Transverse colon (tissue), 4 donors: Measurements from ENCODE around the gene CCDC134.

Experiments
- POLR2A ChIP-seq: fragments of 450-650 bp; IDR thresholded peaks from one replicate; pipeline ENCODE4 v1.6.1; 2016; ENCODE audit warnings: antibody characterized with exemption, mild to moderate bottlenecking, moderate library complexity
- POLR2AphosphoS5 ChIP-seq, 3 donors: sonication (generic); formaldehyde crosslinking; IDR thresholded peaks; one replicate each; pipeline ENCODE4 v1.6.1; 2016; ENCODE audit warnings: antibody characterized with exemption in 3 of 3
- TF ChIP-seq, protein P1 (sequence below), 5 experiments: fragments of 200-600 bp in 3 of 5; fragments of 450-650 bp in 2 of 5; sonication (generic) in 3 of 5; IDR thresholded peaks; 1 replicate in 2 of 5; 2 replicates in 3 of 5; pipeline ENCODE4 v1.5.1; 2016 to 2017; ENCODE audit warnings: antibody characterized with exemption in 5 of 5, inconsistent platforms in 3 of 5, mild to moderate bottlenecking in 2 of 5, moderate library complexity in 1 of 5

DNA sequence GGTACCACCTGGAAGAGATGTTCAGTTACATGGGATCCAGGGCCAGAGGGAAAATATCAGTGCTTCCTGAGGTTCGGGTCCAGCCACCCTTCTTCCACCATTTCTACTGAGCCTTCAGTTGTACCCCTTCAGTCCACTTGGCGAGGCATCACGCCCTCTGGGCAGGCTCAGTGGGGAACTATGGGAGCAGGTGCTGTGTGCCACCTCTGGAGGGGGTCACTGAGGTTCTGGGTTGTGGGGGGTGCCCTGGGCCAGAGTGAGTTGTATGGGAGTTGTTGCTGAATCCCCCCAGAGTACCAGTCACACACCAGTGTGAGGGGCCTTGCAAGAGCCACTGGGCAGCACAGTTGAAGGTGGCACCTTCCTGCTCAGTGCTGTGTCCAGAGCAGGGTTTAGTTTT is 29.7 kb downstream of the CCDC134 start:
- TF ChIP-seq, protein P1, sequence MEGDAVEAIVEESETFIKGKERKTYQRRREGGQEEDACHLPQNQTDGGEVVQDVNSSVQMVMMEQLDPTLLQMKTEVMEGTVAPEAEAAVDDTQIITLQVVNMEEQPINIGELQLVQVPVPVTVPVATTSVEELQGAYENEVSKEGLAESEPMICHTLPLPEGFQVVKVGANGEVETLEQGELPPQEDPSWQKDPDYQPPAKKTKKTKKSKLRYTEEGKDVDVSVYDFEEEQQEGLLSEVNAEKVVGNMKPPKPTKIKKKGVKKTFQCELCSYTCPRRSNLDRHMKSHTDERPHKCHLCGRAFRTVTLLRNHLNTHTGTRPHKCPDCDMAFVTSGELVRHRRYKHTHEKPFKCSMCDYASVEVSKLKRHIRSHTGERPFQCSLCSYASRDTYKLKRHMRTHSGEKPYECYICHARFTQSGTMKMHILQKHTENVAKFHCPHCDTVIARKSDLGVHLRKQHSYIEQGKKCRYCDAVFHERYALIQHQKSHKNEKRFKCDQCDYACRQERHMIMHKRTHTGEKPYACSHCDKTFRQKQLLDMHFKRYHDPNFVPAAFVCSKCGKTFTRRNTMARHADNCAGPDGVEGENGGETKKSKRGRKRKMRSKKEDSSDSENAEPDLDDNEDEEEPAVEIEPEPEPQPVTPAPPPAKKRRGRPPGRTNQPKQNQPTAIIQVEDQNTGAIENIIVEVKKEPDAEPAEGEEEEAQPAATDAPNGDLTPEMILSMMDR (IDR thresholded peaks at IDR 0.05): no peak
- TF ChIP-seq POLR2A (no peak), POLR2AphosphoS5 (IDR thresholded peaks at IDR 0.05) (no peak)
